Liver (tissue), 3 donors: ENCODE results near the gene DMPK.

Source experiments
- CTCF ChIP-seq: fragments of 150-350 bp; IDR thresholded peaks from 2 replicates; pipeline ENCODE4 v1.5.1; 2017; ENCODE audit warnings: improper control_type of control experiment, low read depth, low read length; ENCODE audit not compliant: missing input control
- MAX ChIP-seq: IDR thresholded peaks from 2 replicates; pipeline ENCODE4 v1.6.1; 2016; ENCODE audit warnings: antibody characterized with exemption
- TAF1 ChIP-seq: conservative IDR thresholded peaks from 2 replicates; pipeline ENCODE4 v1.6.1; 2016; ENCODE audit warnings: antibody characterized with exemption, mild to moderate bottlenecking
- donor health status: healthy.
- donor health status: healthy.

GRCh38 chr19:45746866-45747265 lies 35.4 kb downstream of the DMPK start:
- TF ChIP-seq TAF1 (no peak), CTCF (no peak), MAX (no peak)
